GM19467 (cell line): ENCODE data around the gene GDF9.
"Not testable (repeated sequence)": the region's sequence is repeated elsewhere in the genome, so short reads cannot be mapped to it uniquely, and the experiment has no call there.

Source experiments
- ATAC-seq: cut with Tn5 transposase; IDR thresholded peaks from one replicate; pipeline ENCODE4 v1.9.1; 2021; ENCODE audit warnings: mild to moderate bottlenecking, moderate library complexity; ENCODE audit not compliant: unreplicated experiment

The GDF9 gene

GRCh38 chr5:132873119-132873929 is 7.1 kb upstream of the GDF9 start, which contains the start of gene LEAP2:
Gene LEAP2 (plus strand): TSS chr5:132873668. CDS start chr5:132873695, 27 bp downstream.
- no peak for ATAC-seq

GRCh38 chr5:132872788-132873118 is 6.5 kb upstream of the GDF9 start:
- ATAC-seq, result no peak

- no peak for ATAC-seq
Observed at GRCh38 chr5:132871459-132872284, 5.4 kb upstream of the GDF9 start.

- ATAC-seq, result no peak
Observed at GRCh38 chr5:132870801-132871200, 4.5 kb upstream of the GDF9 start.

GRCh38 chr5:132868754-132869153 is 2.5 kb upstream of the GDF9 start:
- ATAC-seq, result no peak

- no peak for ATAC-seq
Observed at GRCh38 chr5:132867046-132867451, 780 bp upstream of the GDF9 start.

GRCh38 chr5:132865668-132866341 is 464 bp downstream of the GDF9 start:
- ATAC-seq, result no peak

GRCh38 chr5:132860742-132861141 is 5.5 kb downstream of the GDF9 start:
- no peak for ATAC-seq

- no peak for ATAC-seq
Observed at GRCh38 chr5:132859889-132860437, 6.3 kb downstream of the GDF9 start.

GRCh38 chr5:132856011-132856410 is 10.3 kb downstream of the GDF9 start:
- ATAC-seq, result no peak

- ATAC-seq, result not testable (repeated sequence)
Observed at GRCh38 chr5:132854992-132855391, 11.3 kb downstream of the GDF9 start.

GRCh38 chr5:132854301-132854700 is 12.0 kb downstream of the GDF9 start:
- ATAC-seq, result no peak

GRCh38 chr5:132853790-132854189 is 12.5 kb downstream of the GDF9 start:
- no peak for ATAC-seq

GRCh38 chr5:132853323-132853722 is 12.9 kb downstream of the GDF9 start:
- no peak for ATAC-seq

GRCh38 chr5:132850066-132850465 is 16.2 kb downstream of the GDF9 start:
- ATAC-seq, result no peak

- ATAC-seq, result no peak
Observed at GRCh38 chr5:132849347-132849746, 16.9 kb downstream of the GDF9 start.

- no peak for ATAC-seq
Observed at GRCh38 chr5:132848270-132848669, 18.0 kb downstream of the GDF9 start.

- ATAC-seq, result no peak
Observed at GRCh38 chr5:132841305-132841704, 25.0 kb downstream of the GDF9 start.

GRCh38 chr5:132840896-132841295 is 25.4 kb downstream of the GDF9 start:
- no peak for ATAC-seq

GRCh38 chr5:132840313-132840712 is 26.0 kb downstream of the GDF9 start:
- ATAC-seq, result no peak
